Measurements from ENCODE around the gene IQCK. TPM values are rescaled to one million over a fixed set of nuclear protein-coding genes. Genes with fewer than 3 reads are reported as not detected.

Gene IQCK
- polyA plus RNA-seq, 2 of the 4 experiments (the other 2 are of a cell fraction), result 10.3 to 15.6 TPM

- H3K4me2 ChIP-seq, result no peak overlapping the region
- peak in 1 of 2 experiments; percentile 45; a peak in 3 of 6 replicates for ATAC-seq
These were observed 181.5 kb downstream of the IQCK start for GRCh38 chr16:19899605-19899955.

GRCh38 chr16:19901164-19901563, 183.1 kb downstream of the IQCK start:
- FAIRE-seq (no peak), DNase-seq (ENCODE audit: low read depth in 1 of 2, low spot score in 1 of 2) (no peak), ATAC-seq (no peak)
- Histone ChIP-seq H3K4me2 (no peak overlapping the region), H3K4me1 (0 out of 3 replicates have a peak, but pooled peaks cover 4% of the 10 kb centered on the region), H3K4me3 (no peak overlapping the region), H3K9me3 (no peaks in the 10 kb centered on the region), H3K27ac (no peak overlapping the region)
- 35% methylated on average over 7 of the region's 7 CpGs for WGBS (ENCODE audit: missing lambda C conversion rate)
- TF ChIP-seq GATA3 (IDR thresholded peaks at IDR 0.05; ENCODE audit: borderline replicate concordance) (no peak), JUNB (IDR thresholded peaks at IDR 0.05) (no peak), POLR2A (IDR thresholded peaks at IDR 0.05; ENCODE audit: low read length) (no peak), CTCF (IDR thresholded peaks at IDR 0.05) (no peak), SMC3 (IDR thresholded peaks at IDR 0.05) (no peak), ZNF302 (CRISPR knock-in tag; IDR thresholded peaks at IDR 0.05) (no peak), EP300 (IDR thresholded peaks at IDR 0.05) (no peak), BCL3 (IDR thresholded peaks at IDR 0.05) (no peak), E2F6 (IDR thresholded peaks at IDR 0.05; ENCODE audit: borderline replicate concordance, low read depth) (no peak), HDAC2 (IDR thresholded peaks at IDR 0.05) (no peak), KDM5A (IDR thresholded peaks at IDR 0.05) (no peak), RARB (CRISPR knock-in tag; IDR thresholded peaks at IDR 0.05) (no peak), ZFP36 (IDR thresholded peaks at IDR 0.05; ENCODE audit: borderline replicate concordance, partially characterized antibody) (no peak), RAD21 (conservative IDR thresholded peaks at IDR 0.05 in 1 of 2, IDR thresholded peaks at IDR 0.05 in 1 of 2) (no peak), NR3C1 (IDR thresholded peaks at IDR 0.05) (no peak), PBX3 (IDR thresholded peaks at IDR 0.05) (no peak), HEYL (CRISPR knock-in tag; IDR thresholded peaks at IDR 0.05) (no peak), ZSCAN20 (CRISPR knock-in tag; IDR thresholded peaks at IDR 0.05) (no peak), USF2 (IDR thresholded peaks at IDR 0.05) (no peak)
- POLR2A ChIA-PET, result no interaction called here
- CTCF ChIA-PET, result interaction anchor here (0.7 to 17.4 kb wide), 4 partner anchors 300 to 483 kb away, joined by 3 to 374 read pairs (median 6); no protein-coding TSS in a partner anchor

More at GRCh38 chr16:19899605-19899955, 181.5 kb downstream of the IQCK start:
- 0 out of 3 replicates have a peak, but pooled peaks cover 4% of the 10 kb centered on the region for H3K4me1 ChIP-seq
- ChIA-PET CTCF (interaction anchor here (1.0 to 17.4 kb wide), 15 partner anchors 8 to 485 kb away, joined by 3 to 374 read pairs (median 4); no protein-coding TSS in a partner anchor), POLR2A (no interaction called here)
- no peak for DNase-seq (ENCODE audit: low read depth in 1 of 2, low spot score in 1 of 2)
- no peaks in the 10 kb centered on the region for H3K9me3 ChIP-seq
- WGBS (ENCODE audit: missing lambda C conversion rate), result 39% methylated on average over 5 of the region's 5 CpGs
- no peak overlapping the region for H3K27ac ChIP-seq
- no peak overlapping the region for H3K4me3 ChIP-seq
- no peak for FAIRE-seq
- TF ChIP-seq NR3C1 (IDR thresholded peaks at IDR 0.05) (no peak), PBX3 (IDR thresholded peaks at IDR 0.05) (no peak), HEYL (CRISPR knock-in tag; IDR thresholded peaks at IDR 0.05) (no peak)

Data from A549 (cell line).